ENCODE results near the gene CATSPER1. TPM values are rescaled to one million over a fixed set of nuclear protein-coding genes. Genes with fewer than 3 reads are reported as not detected.

CATSPER1 gene
- total RNA-seq, 1 experiment from 2014 or later: 1.1 TPM

DNA sequence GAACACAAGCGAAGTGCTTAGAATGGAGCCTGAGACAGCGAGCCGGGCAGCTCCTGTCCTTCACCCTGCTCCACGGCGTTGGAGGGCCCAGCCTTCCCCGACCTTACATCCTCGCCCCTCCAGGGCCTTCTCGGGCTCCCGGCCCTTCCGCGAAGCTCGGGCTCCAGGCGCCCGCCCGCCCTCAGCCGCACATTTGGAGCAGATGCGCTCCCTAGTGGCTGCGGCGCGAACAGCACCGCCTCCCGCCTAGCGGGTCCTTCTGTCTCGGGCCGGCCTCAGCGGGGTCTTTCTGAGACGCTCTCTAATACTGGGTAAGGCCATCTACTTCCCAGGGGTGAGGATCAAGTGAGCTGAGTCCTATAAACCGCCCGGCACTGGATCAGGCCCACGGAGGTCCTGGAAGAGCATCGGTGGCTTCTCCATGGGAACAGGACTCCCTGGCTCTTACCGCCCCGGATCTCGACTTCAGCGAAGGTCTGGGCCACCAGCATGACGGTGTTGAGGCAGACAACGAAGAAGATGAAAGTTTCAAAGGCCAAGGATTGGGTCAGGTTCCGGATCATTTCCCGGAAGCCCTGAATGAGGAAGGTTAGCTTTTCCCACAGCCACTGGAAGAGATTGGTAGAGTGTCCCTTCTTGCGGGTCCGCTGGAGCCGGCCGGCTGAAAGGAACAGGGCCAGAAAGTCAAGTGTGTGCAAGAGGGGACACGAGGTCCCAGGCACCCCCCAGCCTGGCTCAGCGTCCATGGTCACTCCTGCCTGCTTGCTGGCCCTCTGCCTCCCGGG lies 3.7 kb downstream of the CATSPER1 start:
- no peak overlapping the region for H3K27ac ChIP-seq (ENCODE audit: low read length)
- no peaks in the 10 kb centered on the region for H3F3A ChIP-seq (ENCODE audit: low read length, unreplicated experiment)
- peak; percentile 84 for DNase-seq
- BruUV-seq (replicated peaks): TSS peak; percentile 30
- peak; percentile 75 for ATAC-seq
- H3K27me3 ChIP-seq (ENCODE audit: low read length): no peaks in the 10 kb centered on the region
- POLR2A ChIA-PET (ENCODE audit: unreplicated experiment): interaction anchor here (0.6 kb wide), 1 partner anchor 20 kb away, joined by 3 read pairs; no protein-coding TSS in a partner anchor
- CTCF ChIA-PET: interaction anchor here (0.5 to 0.7 kb wide), 4 partner anchors 23 to 747 kb away, joined by 3 to 16 read pairs (median 4); partner anchors contain the start of gene EHBP1L1
- H3K36me3 ChIP-seq (ENCODE audit: low read depth, low read length): no peaks in the 10 kb centered on the region
- no peaks in the 10 kb centered on the region for H4K20me1 ChIP-seq (ENCODE audit: low read length)
- no peaks in the 10 kb centered on the region for H3K9me2 ChIP-seq (replicated peaks; ENCODE audit: low read length)
- TF ChIP-seq EZH2 (IDR thresholded peaks at IDR 0.05; ENCODE audit: low read length, unreplicated experiment): no peak
- TF ChIP-seq, protein P1, sequence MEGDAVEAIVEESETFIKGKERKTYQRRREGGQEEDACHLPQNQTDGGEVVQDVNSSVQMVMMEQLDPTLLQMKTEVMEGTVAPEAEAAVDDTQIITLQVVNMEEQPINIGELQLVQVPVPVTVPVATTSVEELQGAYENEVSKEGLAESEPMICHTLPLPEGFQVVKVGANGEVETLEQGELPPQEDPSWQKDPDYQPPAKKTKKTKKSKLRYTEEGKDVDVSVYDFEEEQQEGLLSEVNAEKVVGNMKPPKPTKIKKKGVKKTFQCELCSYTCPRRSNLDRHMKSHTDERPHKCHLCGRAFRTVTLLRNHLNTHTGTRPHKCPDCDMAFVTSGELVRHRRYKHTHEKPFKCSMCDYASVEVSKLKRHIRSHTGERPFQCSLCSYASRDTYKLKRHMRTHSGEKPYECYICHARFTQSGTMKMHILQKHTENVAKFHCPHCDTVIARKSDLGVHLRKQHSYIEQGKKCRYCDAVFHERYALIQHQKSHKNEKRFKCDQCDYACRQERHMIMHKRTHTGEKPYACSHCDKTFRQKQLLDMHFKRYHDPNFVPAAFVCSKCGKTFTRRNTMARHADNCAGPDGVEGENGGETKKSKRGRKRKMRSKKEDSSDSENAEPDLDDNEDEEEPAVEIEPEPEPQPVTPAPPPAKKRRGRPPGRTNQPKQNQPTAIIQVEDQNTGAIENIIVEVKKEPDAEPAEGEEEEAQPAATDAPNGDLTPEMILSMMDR (conservative IDR thresholded peaks at IDR 0.05; ENCODE audit: low read depth, low read length): peak; percentile 98
- peaks cover 24% of the 10 kb centered on the region for H3K4me1 ChIP-seq (ENCODE audit: insufficient read depth, low read length)
- H3K4me2 ChIP-seq (ENCODE audit: low read length): peak overlapping the region; percentile 82
- H2AFZ ChIP-seq (ENCODE audit: low read length): peak overlapping the region; percentile 72
- no peak overlapping the region; the same call in 1 of the 2 replicates for H3K9ac ChIP-seq (ENCODE audit: low read length)
- H3K4me3 ChIP-seq (ENCODE audit: low read length): peak overlapping the region; percentile 51
- H3K9me3 ChIP-seq (ENCODE audit: low read length): no peaks in the 10 kb centered on the region
- H3K79me2 ChIP-seq (ENCODE audit: low read length): no peaks in the 10 kb centered on the region
- intact Hi-C loops (cut with micrococcal nuclease): no loop called here

DNA sequence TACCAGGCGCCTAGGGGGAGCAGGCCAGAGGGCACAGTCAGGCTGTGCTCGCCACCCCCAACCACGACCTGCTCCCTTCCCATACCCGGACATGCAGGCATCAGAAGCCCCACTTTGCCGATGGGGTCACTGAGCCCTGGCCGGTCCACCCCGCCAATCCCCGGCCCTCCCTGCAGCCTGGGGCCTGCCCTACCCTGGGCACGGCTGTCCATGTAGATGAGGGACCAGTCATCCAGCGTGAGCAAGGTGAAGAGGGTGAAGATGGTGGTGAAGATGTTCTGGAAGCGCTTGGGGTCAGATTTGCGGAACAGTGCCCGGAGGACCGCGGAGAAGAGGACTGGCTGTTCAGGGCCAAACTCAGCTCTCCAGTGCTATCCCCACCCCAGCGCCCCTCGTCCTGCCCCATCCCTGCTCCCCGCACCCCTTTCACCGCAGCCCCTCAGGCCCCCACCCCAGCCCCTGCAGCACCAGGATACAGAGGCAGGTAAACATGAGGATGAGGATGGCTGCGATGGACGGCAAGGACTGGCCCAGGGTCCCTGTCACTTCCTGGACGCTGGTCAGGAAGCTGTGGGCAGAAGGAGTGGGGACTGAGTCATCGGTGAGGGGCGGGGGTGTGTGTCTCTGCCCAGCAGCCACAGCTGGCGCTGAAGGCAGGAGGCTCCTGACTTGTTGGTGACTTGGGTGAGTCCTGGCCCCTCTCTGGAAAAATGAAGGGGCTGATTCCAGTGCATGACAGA lies 5.5 kb downstream of the CATSPER1 start:
- H3K36me3 ChIP-seq (ENCODE audit: low read depth, low read length): no peaks in the 10 kb centered on the region
- peaks cover 29% of the 10 kb centered on the region for H3K4me1 ChIP-seq (ENCODE audit: insufficient read depth, low read length)
- no peaks in the 10 kb centered on the region for H3K79me2 ChIP-seq (ENCODE audit: low read length)
- H2AFZ ChIP-seq (ENCODE audit: low read length): no peak overlapping the region
- H3K9ac ChIP-seq (ENCODE audit: low read length): no peak overlapping the region
- CTCF ChIA-PET: interaction anchor here (0.5 to 0.9 kb wide), 3 partner anchors 24 to 627 kb away, joined by 3 to 8 read pairs (median 4); no protein-coding TSS in a partner anchor
- DNase-seq: peak; percentile 93
- peak overlapping the region; percentile 65 for H3K4me2 ChIP-seq (ENCODE audit: low read length)
- TF ChIP-seq, protein P1 (conservative IDR thresholded peaks at IDR 0.05; ENCODE audit: low read depth, low read length): no peak
- TF ChIP-seq EZH2phosphoT487 (IDR thresholded peaks at IDR 0.05; ENCODE audit: borderline replicate concordance, low read length) (no peak), EZH2 (IDR thresholded peaks at IDR 0.05; ENCODE audit: low read length, unreplicated experiment) (no peak)
- ATAC-seq: peak; percentile 93
- no peaks in the 10 kb centered on the region for H3K9me2 ChIP-seq (replicated peaks; ENCODE audit: low read length)
- BruUV-seq (replicated peaks): no TSS peak
- no peaks in the 10 kb centered on the region for H3K27me3 ChIP-seq (ENCODE audit: low read length)
- H3K9me3 ChIP-seq (ENCODE audit: low read length): no peaks in the 10 kb centered on the region
- no peak overlapping the region; the same call in 1 of the 2 replicates for H3K4me3 ChIP-seq (ENCODE audit: low read length)
- no peaks in the 10 kb centered on the region for H4K20me1 ChIP-seq (ENCODE audit: low read length)
- POLR2A ChIA-PET (ENCODE audit: unreplicated experiment): interaction anchor here (0.7 kb wide), 1 partner anchor 103 kb away, joined by 3 read pairs; no protein-coding TSS in a partner anchor
- H3K27ac ChIP-seq (ENCODE audit: low read length): no peak overlapping the region
- no peaks in the 10 kb centered on the region for H3F3A ChIP-seq (ENCODE audit: low read length, unreplicated experiment)
- intact Hi-C loops (cut with micrococcal nuclease): no loop called here
